HCT116 (cell line): ENCODE results near the gene NRP1. TPM values are rescaled to one million over a fixed set of nuclear protein-coding genes. Genes with fewer than 3 reads are reported as not detected.

ENCODE experiments used
- ATAC-seq: fragments of 200-7000 bp; cut with Tn5 transposase; 2 replicates; pipeline ENCODE4 v1.9.1; 2020; ENCODE audit warnings: mild to moderate bottlenecking, moderate library complexity
- BruUV-seq: library from RNA; stranded (reverse); fragments of 400-500 nt; replicated peaks from 2 replicates; lab custom pipeline; 2021; lab: Mats Ljungman, UMichigan
- CTCF ChIA-PET: fragments of 300-600 bp; sonication (Branson Sonifier 250); formaldehyde crosslinking; loops from one replicate; lab custom pipeline; 2021; ENCODE audit warnings: antibody characterized with exemption; lab: Charles Lee
- POLR2A ChIA-PET: fragments of 300-600, 350-600 bp; sonication (Branson Sonifier 250); formaldehyde crosslinking; loops from one replicate; lab custom pipeline; 2021; ENCODE audit warnings: antibody characterized with exemption; lab: Charles Lee
- RAD21 ChIA-PET, 2 experiments: fragments of 300-600 bp; sonication (Branson Sonifier 250); formaldehyde crosslinking; loops; one replicate each; lab custom pipeline; 2023; ENCODE audit warnings: low total read pairs in 2 of 2; ENCODE audit not compliant: uncharacterized antibody in 2 of 2, unreplicated experiment in 2 of 2, low non-redundant PET in 1 of 2; lab: Charles Lee
- DNase-seq: peaks from one replicate; pipeline ENCODE4 v3.0.0-alpha.2; 2010; ENCODE audit warnings: low read depth, low spot score
- H2AFZ ChIP-seq: fragments of 200-600 bp; shearing (Covaris generic), sonication (generic); 2 replicates; pipeline ENCODE4 v1.6.1; 2017; ENCODE audit warnings: low read depth, mixed run types, mixed read lengths, antibody characterized with exemption, low read length; ENCODE audit not compliant: poor library complexity, severe bottlenecking
- H3K27ac ChIP-seq: 2 replicates; pipeline ENCODE4 v1.5.1; 2012; ENCODE audit warnings: low read depth, low read length
- H3K27me3 ChIP-seq: fragments of 200-600 bp; sonication (generic); 2 replicates; pipeline ENCODE4 v1.6.1; 2016; ENCODE audit warnings: mixed run types, low read length, mixed read lengths; ENCODE audit not compliant: insufficient read depth
- H3K36me3 ChIP-seq, 2 experiments: fragments of 200-500 bp in 1 of 2; fragments of 200-600 bp in 1 of 2; sonication (Bioruptor generic) in 1 of 2; sonication (generic) in 1 of 2; 2 replicates each; pipeline versions ENCODE4 v1.5.1 to v1.6.1; 2014 to 2016; ENCODE audit warnings: low read length in 2 of 2, inconsistent platforms in 1 of 2, mixed read lengths in 1 of 2, mixed run types in 1 of 2; ENCODE audit not compliant: insufficient read depth in 2 of 2, control insufficient read depth in 1 of 2
- H3K4me1 ChIP-seq, 2 experiments: fragments of 200-600 bp in 1 of 2; sonication (generic) in 1 of 2; 2 replicates each; pipeline versions ENCODE4 v1.5.1 to v1.6.1; 2012 to 2017; ENCODE audit warnings: low read length in 2 of 2, inconsistent platforms in 1 of 2, mild to moderate bottlenecking in 1 of 2, mixed read lengths in 1 of 2, mixed run types in 1 of 2, moderate library complexity in 1 of 2; ENCODE audit not compliant: insufficient read depth in 2 of 2, control insufficient read depth in 1 of 2
- H3K4me2 ChIP-seq: fragments of 200-600 bp; sonication (generic); 2 replicates; pipeline ENCODE4 v1.6.1; 2017; ENCODE audit warnings: mixed run types, low read length, mixed read lengths
- H3K4me3 ChIP-seq, 2 experiments: fragments of 200-600 bp in 1 of 2; sonication (generic) in 1 of 2; replicated peaks in 1 of 2; 2 replicates each; pipeline ENCODE4 v1.5.1; 2011 to 2016; ENCODE audit warnings: low read length in 2 of 2, control low read depth in 1 of 2, low read depth in 1 of 2, mild to moderate bottlenecking in 1 of 2, mixed read lengths in 1 of 2, mixed run types in 1 of 2
- H3K79me2 ChIP-seq: fragments of 200-600 bp; sonication (generic); 2 replicates; pipeline ENCODE4 v1.6.1; 2017; ENCODE audit warnings: mild to moderate bottlenecking, mixed run types, low read length, moderate library complexity, mixed read lengths; ENCODE audit not compliant: insufficient read depth
- H3K9ac ChIP-seq: fragments of 200-600 bp; sonication (generic); 2 replicates; pipeline ENCODE4 v1.6.1; 2016; ENCODE audit warnings: low read length, mixed read lengths
- H3K9me2 ChIP-seq: fragments of 200-600 bp; sonication (generic), shearing (Covaris generic); 2 replicates; pipeline ENCODE4 v1.6.1; 2017; ENCODE audit warnings: mixed run types, mild to moderate bottlenecking, moderate library complexity; ENCODE audit not compliant: insufficient read depth
- H3K9me3 ChIP-seq, 2 experiments: fragments of 200-500 bp in 1 of 2; fragments of 200-600 bp in 1 of 2; sonication (Bioruptor generic) in 1 of 2; sonication (generic) in 1 of 2; 2 replicates each; pipeline ENCODE4 v1.6.1; 2014 to 2017; ENCODE audit warnings: low read length in 2 of 2, mixed read lengths in 2 of 2, inconsistent platforms in 1 of 2, low read depth in 1 of 2, mild to moderate bottlenecking in 1 of 2, mixed run types in 1 of 2, moderate library complexity in 1 of 2; ENCODE audit not compliant: control insufficient read depth in 1 of 2, insufficient read depth in 1 of 2
- H4K20me1 ChIP-seq: fragments of 200-600 bp; sonication (generic), shearing (Covaris generic); 2 replicates; pipeline ENCODE4 v1.6.1; 2017; ENCODE audit warnings: mixed run types, mild to moderate bottlenecking, moderate library complexity; ENCODE audit not compliant: insufficient read depth
- ATF3 ChIP-seq: IDR thresholded peaks from 2 replicates; pipeline ENCODE4 v1.6.1; 2012
- EGR1 ChIP-seq: IDR thresholded peaks from 2 replicates; pipeline ENCODE4 v1.6.1; 2012; ENCODE audit warnings: low read depth
- EZH2 ChIP-seq: fragments of 200-600 bp; sonication (generic); IDR thresholded peaks from 2 replicates; pipeline ENCODE4 v1.6.1; 2017; ENCODE audit warnings: antibody characterized with exemption, mixed run types
- FOSL1 ChIP-seq: IDR thresholded peaks from 2 replicates; pipeline ENCODE4 v1.6.1; 2012; ENCODE audit warnings: low read depth
- MAX ChIP-seq: IDR thresholded peaks from 2 replicates; pipeline ENCODE4 v1.6.1; 2012
- POLR2A ChIP-seq: IDR thresholded peaks from 2 replicates; pipeline ENCODE4 v1.7.0; 2011; ENCODE audit warnings: borderline replicate concordance; ENCODE audit not compliant: insufficient read depth, insufficient read length; ENCODE audit errors: extremely low read depth
- POLR2AphosphoS5 ChIP-seq: IDR thresholded peaks from 2 replicates; pipeline ENCODE4 v1.6.1; 2011; ENCODE audit warnings: mild to moderate bottlenecking, low read depth, low read length, moderate library complexity
- RAD21 ChIP-seq: IDR thresholded peaks from 2 replicates; pipeline ENCODE4 v1.6.1; 2012; ENCODE audit warnings: low read depth, mild to moderate bottlenecking
- SP1 ChIP-seq: IDR thresholded peaks from 2 replicates; pipeline ENCODE4 v1.6.1; 2012; ENCODE audit warnings: low read depth
- ZFX ChIP-seq: fragments of 450-650 bp; IDR thresholded peaks from 2 replicates; pipeline ENCODE4 v1.6.1; 2017
- intact Hi-C: fragments of 100-400 bp; cut with micrococcal nuclease; formaldehyde crosslinking; loops from 2 replicates; pipeline ENCODE4 v1.10.0; 2022
- total RNA-seq: library from RNA; stranded (reverse); gene quantifications from one replicate; pipeline ENCODE4 v1.2.1, GENCODE V29; 2021; ENCODE audit not compliant: unreplicated experiment

The NRP1 gene
- total RNA-seq, 1 experiment from 2014 or later: 3.8 TPM

GRCh38 chr10:33274096-33274785 is 60.2 kb downstream of the NRP1 start:
- Histone ChIP-seq H3K9ac (no peak overlapping the region), H3K4me1 (peaks cover 8 to 9% of the 10 kb centered on the region in 2 experiments; a peak in 3 of 4 replicates), H3K9me2 (no peaks in the 10 kb centered on the region), H3K9me3 (no peaks in the 10 kb centered on the region)
- POLR2A ChIA-PET: no interaction called here
- TF ChIP-seq SP1: no peak
- no peak for TF ChIP-seq RAD21
- TF ChIP-seq POLR2A: no peak
- no peak for TF ChIP-seq MAX
- no peak for TF ChIP-seq POLR2AphosphoS5
- TF ChIP-seq EZH2: no peak
- no peak for TF ChIP-seq EGR1
- no peak for TF ChIP-seq ZFX
- no peak for TF ChIP-seq ATF3
- no peak for TF ChIP-seq FOSL1
- TF ChIP-seq, all 23 proteins: peak for 0
- Histone ChIP-seq H3K4me2 (no peak overlapping the region), H3K36me3 (no peaks in the 10 kb centered on the region), H3K27me3 (no peaks in the 10 kb centered on the region), H2AFZ (peak overlapping the region; percentile 63), H3K4me3 (no peak overlapping the region), H3K27ac (no peak overlapping the region), H3K79me2 (no peaks in the 10 kb centered on the region), H4K20me1 (no peaks in the 10 kb centered on the region)
- no TSS peak for BruUV-seq
- intact Hi-C loops: no loop called here
- DNase-seq: no peak
- ChIA-PET CTCF (no interaction called here), RAD21 (no interaction called here)
- peak; percentile 20; the same call in 1 of the 2 replicates for ATAC-seq
